HepG2 (cell line): ENCODE data around the gene CHMP5. TPM values are rescaled to one million over a fixed set of nuclear protein-coding genes. Genes with fewer than 3 reads are reported as not detected.

Experiments
- CREB1 ChIP-seq, 2 experiments: fragments of 450-650 bp in 1 of 2; IDR thresholded peaks; 2 replicates each; pipeline ENCODE4 v1.6.1; 2016 to 2017; ENCODE audit warnings: control low read depth in 1 of 2, mild to moderate bottlenecking in 1 of 2, missing compliant biosample characterization in 1 of 2, missing genetic modification characterization in 1 of 2
- IRX3 ChIP-seq: sonication (generic); formaldehyde crosslinking; IDR thresholded peaks from 2 replicates; pipeline ENCODE4 v1.8.1; 2023; ENCODE audit warnings: mild to moderate bottlenecking, low read depth, missing genetic modification reagents, borderline replicate concordance
- KDM6A ChIP-seq: IDR thresholded peaks from 2 replicates; pipeline ENCODE4 v1.6.1; 2016; ENCODE audit warnings: low read depth
- KLF6 ChIP-seq: IDR thresholded peaks from 2 replicates; pipeline ENCODE4 v1.8.0; 2016; ENCODE audit warnings: missing biosample characterization, missing genetic modification reagents
- PHF20 ChIP-seq: sonication (generic); formaldehyde crosslinking; IDR thresholded peaks from 2 replicates; pipeline ENCODE4 v1.5.0; 2020; ENCODE audit warnings: mild to moderate bottlenecking, missing genetic modification reagents
- POGZ ChIP-seq: sonication (generic); formaldehyde crosslinking; IDR thresholded peaks from 2 replicates; pipeline ENCODE4 v1.4.0; 2020; ENCODE audit warnings: mild to moderate bottlenecking, missing genetic modification reagents
- SYNCRIP ChIP-seq: fragments of 200-400 bp; formaldehyde crosslinking; IDR thresholded peaks from 2 replicates; pipeline ENCODE4 v1.6.1; 2018; ENCODE audit warnings: mild to moderate bottlenecking, low read depth, low read length; ENCODE audit not compliant: insufficient read depth
- ZNF350 ChIP-seq: sonication (generic); formaldehyde crosslinking; IDR thresholded peaks from 2 replicates; pipeline ENCODE4 v1.4.0; 2020; ENCODE audit warnings: mild to moderate bottlenecking, low read depth, missing genetic modification reagents, borderline replicate concordance
- polyA plus RNA-seq, 8 experiments: library from polyadenylated mRNA; depleted of rRNA in 3 of 8; stranded (reverse) in 7 of 8; unstranded in 1 of 8; fragments of >200 nt; fragmentation: Illumina TruSeq in 4 of 8; extraction: Trizol in 4 of 8; gene quantifications; 2 replicates each; pipeline versions ENCODE4 v1.2.1 to v1.2.3, GENCODE V29; 2011 to 2016; ENCODE audit warnings: low read depth in 4 of 8, missing spikeins in 1 of 8, mixed read lengths in 1 of 8; ENCODE audit not compliant: insufficient read depth in 1 of 8
- total RNA-seq, 5 experiments: library from RNA; depleted of rRNA; stranded (reverse); fragments of >200 nt; fragmentation: Illumina TruSeq; extraction: Trizol; gene quantifications; 2 replicates each; pipeline ENCODE4 v1.2.3, GENCODE V29; 2016; ENCODE audit warnings: low read depth in 1 of 5
- TF ChIP-seq, protein P1 (sequence below): sonication (generic); formaldehyde crosslinking; IDR thresholded peaks from 2 replicates; pipeline ENCODE4 v1.4.0; 2020; ENCODE audit warnings: mild to moderate bottlenecking, missing genetic modification reagents, borderline replicate concordance
- TF ChIP-seq, protein P2 (sequence below), 2 experiments: fragments of 450-650 bp in 1 of 2; sonication (generic) in 1 of 2; formaldehyde crosslinking in 1 of 2; IDR thresholded peaks; 2 replicates each; pipeline versions ENCODE4 v1.6.1 to v1.8.0; 2016 to 2022; ENCODE audit warnings: antibody characterized with exemption in 1 of 2, mild to moderate bottlenecking in 1 of 2, missing genetic modification reagents in 1 of 2
- TF ChIP-seq, protein P3 (sequence below): sonication (generic); formaldehyde crosslinking; IDR thresholded peaks from 2 replicates; pipeline ENCODE4 v1.4.0; 2020; ENCODE audit warnings: mild to moderate bottlenecking, missing genetic modification reagents

The CHMP5 gene
- total and polyA plus RNA-seq, 2 of the 13 experiments (the other 11 are each of a cell fraction or from before 2014, with no cell fraction given): 46.0 to 57.3 TPM

GRCh38 chr9:33290247-33291030, 25.6 kb downstream of the CHMP5 start, which contains the start of gene NFX1 (continued):
- TF ChIP-seq, protein P1, sequence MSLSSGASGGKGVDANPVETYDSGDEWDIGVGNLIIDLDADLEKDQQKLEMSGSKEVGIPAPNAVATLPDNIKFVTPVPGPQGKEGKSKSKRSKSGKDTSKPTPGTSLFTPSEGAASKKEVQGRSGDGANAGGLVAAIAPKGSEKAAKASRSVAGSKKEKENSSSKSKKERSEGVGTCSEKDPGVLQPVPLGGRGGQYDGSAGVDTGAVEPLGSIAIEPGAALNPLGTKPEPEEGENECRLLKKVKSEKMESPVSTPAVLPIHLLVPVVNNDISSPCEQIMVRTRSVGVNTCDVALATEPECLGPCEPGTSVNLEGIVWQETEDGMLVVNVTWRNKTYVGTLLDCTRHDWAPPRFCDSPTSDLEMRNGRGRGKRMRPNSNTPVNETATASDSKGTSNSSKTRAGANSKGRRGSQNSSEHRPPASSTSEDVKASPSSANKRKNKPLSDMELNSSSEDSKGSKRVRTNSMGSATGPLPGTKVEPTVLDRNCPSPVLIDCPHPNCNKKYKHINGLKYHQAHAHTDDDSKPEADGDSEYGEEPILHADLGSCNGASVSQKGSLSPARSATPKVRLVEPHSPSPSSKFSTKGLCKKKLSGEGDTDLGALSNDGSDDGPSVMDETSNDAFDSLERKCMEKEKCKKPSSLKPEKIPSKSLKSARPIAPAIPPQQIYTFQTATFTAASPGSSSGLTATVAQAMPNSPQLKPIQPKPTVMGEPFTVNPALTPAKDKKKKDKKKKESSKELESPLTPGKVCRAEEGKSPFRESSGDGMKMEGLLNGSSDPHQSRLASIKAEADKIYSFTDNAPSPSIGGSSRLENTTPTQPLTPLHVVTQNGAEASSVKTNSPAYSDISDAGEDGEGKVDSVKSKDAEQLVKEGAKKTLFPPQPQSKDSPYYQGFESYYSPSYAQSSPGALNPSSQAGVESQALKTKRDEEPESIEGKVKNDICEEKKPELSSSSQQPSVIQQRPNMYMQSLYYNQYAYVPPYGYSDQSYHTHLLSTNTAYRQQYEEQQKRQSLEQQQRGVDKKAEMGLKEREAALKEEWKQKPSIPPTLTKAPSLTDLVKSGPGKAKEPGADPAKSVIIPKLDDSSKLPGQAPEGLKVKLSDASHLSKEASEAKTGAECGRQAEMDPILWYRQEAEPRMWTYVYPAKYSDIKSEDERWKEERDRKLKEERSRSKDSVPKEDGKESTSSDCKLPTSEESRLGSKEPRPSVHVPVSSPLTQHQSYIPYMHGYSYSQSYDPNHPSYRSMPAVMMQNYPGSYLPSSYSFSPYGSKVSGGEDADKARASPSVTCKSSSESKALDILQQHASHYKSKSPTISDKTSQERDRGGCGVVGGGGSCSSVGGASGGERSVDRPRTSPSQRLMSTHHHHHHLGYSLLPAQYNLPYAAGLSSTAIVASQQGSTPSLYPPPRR: peak; percentile 74
- peak; percentile 87 for TF ChIP-seq KLF6
- TF ChIP-seq CREB1 (IDR thresholded peaks at IDR 0.05): peak; percentile 100
- peak; percentile 99 for TF ChIP-seq CREB1 (CRISPR knock-in tag; IDR thresholded peaks at IDR 0.05)
- no peak for TF ChIP-seq SYNCRIP
- no peak for TF ChIP-seq KDM6A (CRISPR knock-in tag)
- peak; percentile 93 for TF ChIP-seq ZNF350 (CRISPR knock-in tag)
- TF ChIP-seq, protein P2, sequence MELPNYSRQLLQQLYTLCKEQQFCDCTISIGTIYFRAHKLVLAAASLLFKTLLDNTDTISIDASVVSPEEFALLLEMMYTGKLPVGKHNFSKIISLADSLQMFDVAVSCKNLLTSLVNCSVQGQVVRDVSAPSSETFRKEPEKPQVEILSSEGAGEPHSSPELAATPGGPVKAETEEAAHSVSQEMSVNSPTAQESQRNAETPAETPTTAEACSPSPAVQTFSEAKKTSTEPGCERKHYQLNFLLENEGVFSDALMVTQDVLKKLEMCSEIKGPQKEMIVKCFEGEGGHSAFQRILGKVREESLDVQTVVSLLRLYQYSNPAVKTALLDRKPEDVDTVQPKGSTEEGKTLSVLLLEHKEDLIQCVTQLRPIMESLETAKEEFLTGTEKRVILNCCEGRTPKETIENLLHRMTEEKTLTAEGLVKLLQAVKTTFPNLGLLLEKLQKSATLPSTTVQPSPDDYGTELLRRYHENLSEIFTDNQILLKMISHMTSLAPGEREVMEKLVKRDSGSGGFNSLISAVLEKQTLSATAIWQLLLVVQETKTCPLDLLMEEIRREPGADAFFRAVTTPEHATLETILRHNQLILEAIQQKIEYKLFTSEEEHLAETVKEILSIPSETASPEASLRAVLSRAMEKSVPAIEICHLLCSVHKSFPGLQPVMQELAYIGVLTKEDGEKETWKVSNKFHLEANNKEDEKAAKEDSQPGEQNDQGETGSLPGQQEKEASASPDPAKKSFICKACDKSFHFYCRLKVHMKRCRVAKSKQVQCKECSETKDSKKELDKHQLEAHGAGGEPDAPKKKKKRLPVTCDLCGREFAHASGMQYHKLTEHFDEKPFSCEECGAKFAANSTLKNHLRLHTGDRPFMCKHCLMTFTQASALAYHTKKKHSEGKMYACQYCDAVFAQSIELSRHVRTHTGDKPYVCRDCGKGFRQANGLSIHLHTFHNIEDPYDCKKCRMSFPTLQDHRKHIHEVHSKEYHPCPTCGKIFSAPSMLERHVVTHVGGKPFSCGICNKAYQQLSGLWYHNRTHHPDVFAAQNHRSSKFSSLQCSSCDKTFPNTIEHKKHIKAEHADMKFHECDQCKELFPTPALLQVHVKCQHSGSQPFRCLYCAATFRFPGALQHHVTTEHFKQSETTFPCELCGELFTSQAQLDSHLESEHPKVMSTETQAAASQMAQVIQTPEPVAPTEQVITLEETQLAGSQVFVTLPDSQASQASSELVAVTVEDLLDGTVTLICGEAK (IDR thresholded peaks at IDR 0.05): no peak
- TF ChIP-seq, protein P2 (CRISPR knock-in tag; IDR thresholded peaks at IDR 0.05): peak; percentile 90
- peak; percentile 98 for TF ChIP-seq POGZ (CRISPR knock-in tag)
- TF ChIP-seq IRX3 (CRISPR knock-in tag): peak; percentile 86; the same call in 1 of the 2 replicates
- peak; percentile 97 for TF ChIP-seq PHF20 (CRISPR knock-in tag)
- TF ChIP-seq, protein P3, sequence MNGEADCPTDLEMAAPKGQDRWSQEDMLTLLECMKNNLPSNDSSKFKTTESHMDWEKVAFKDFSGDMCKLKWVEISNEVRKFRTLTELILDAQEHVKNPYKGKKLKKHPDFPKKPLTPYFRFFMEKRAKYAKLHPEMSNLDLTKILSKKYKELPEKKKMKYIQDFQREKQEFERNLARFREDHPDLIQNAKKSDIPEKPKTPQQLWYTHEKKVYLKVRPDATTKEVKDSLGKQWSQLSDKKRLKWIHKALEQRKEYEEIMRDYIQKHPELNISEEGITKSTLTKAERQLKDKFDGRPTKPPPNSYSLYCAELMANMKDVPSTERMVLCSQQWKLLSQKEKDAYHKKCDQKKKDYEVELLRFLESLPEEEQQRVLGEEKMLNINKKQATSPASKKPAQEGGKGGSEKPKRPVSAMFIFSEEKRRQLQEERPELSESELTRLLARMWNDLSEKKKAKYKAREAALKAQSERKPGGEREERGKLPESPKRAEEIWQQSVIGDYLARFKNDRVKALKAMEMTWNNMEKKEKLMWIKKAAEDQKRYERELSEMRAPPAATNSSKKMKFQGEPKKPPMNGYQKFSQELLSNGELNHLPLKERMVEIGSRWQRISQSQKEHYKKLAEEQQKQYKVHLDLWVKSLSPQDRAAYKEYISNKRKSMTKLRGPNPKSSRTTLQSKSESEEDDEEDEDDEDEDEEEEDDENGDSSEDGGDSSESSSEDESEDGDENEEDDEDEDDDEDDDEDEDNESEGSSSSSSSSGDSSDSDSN (CRISPR knock-in tag): no peak
